HEK293T (cell line): ENCODE data around the gene PID1.

Source experiments
- CTCF ChIA-PET: fragments of 350-600 bp; formaldehyde crosslinking; extraction: SDS; loops from one replicate; lab custom pipeline; 2021; ENCODE audit warnings: antibody characterized with exemption, inconsistent platforms; lab: Yijun Ruan, JAX
- POLR2A ChIA-PET: fragments of 350-600 bp; formaldehyde crosslinking; extraction: SDS; loops from one replicate; lab custom pipeline; 2020; ENCODE audit warnings: antibody characterized with exemption, inconsistent platforms; lab: Yijun Ruan, JAX
- DNase-seq: peaks from one replicate; pipeline ENCODE4 v3.0.0; 2012; ENCODE audit warnings: mixed read lengths; ENCODE audit errors: extremely low spot score
- ARNT ChIP-seq: fragments of 450-650 bp; IDR thresholded peaks from 2 replicates; pipeline ENCODE4 v1.6.1; 2017; ENCODE audit warnings: mild to moderate bottlenecking
- BHLHE40 ChIP-seq: fragments of 450-650 bp; IDR thresholded peaks from 2 replicates; pipeline ENCODE4 v1.6.1; 2016; ENCODE audit warnings: mild to moderate bottlenecking, moderate library complexity, borderline replicate concordance
- CTBP1 ChIP-seq: fragments of 450-650 bp; IDR thresholded peaks from 2 replicates; pipeline ENCODE4 v1.6.1; 2016; ENCODE audit warnings: borderline replicate concordance
- ELF4 ChIP-seq: fragments of 450-650 bp; IDR thresholded peaks from 2 replicates; pipeline ENCODE4 v1.6.1; 2017; ENCODE audit warnings: antibody characterized with exemption
- FOXA1 ChIP-seq: fragments of 450-650 bp; IDR thresholded peaks from 2 replicates; pipeline ENCODE4 v1.6.1; 2016; ENCODE audit warnings: mild to moderate bottlenecking
- FOXK2 ChIP-seq: fragments of 450-650 bp; IDR thresholded peaks from 2 replicates; pipeline ENCODE4 v1.6.1; 2016; ENCODE audit warnings: mild to moderate bottlenecking
- FOXM1 ChIP-seq: fragments of 450-650 bp; IDR thresholded peaks from 2 replicates; pipeline ENCODE4 v1.6.1; 2017; ENCODE audit warnings: mild to moderate bottlenecking, borderline replicate concordance
- HDGF ChIP-seq: fragments of 450-650 bp; IDR thresholded peaks from 2 replicates; pipeline ENCODE4 v1.6.1; 2017; ENCODE audit warnings: antibody characterized with exemption, borderline replicate concordance
- L3MBTL2 ChIP-seq: fragments of 450-650 bp; conservative IDR thresholded peaks from 2 replicates; pipeline ENCODE4 v1.6.1; 2016; ENCODE audit warnings: mild to moderate bottlenecking
- LEF1 ChIP-seq: fragments of 450-650 bp; IDR thresholded peaks from 2 replicates; pipeline ENCODE4 v1.6.1; 2017; ENCODE audit warnings: mild to moderate bottlenecking, borderline replicate concordance
- NFRKB ChIP-seq: fragments of 450-650 bp; IDR thresholded peaks from 2 replicates; pipeline ENCODE4 v1.6.1; 2016; ENCODE audit warnings: mild to moderate bottlenecking, moderate library complexity
- PKNOX1 ChIP-seq: fragments of 450-650 bp; IDR thresholded peaks from 2 replicates; pipeline ENCODE4 v1.6.1; 2016
- SP1 ChIP-seq: fragments of 450-650 bp; IDR thresholded peaks from 2 replicates; pipeline ENCODE4 v1.6.1; 2017
- SUZ12 ChIP-seq: fragments of 450-650 bp; IDR thresholded peaks from 2 replicates; pipeline ENCODE4 v1.6.1; 2016; ENCODE audit warnings: mild to moderate bottlenecking
- TARDBP ChIP-seq: fragments of 450-650 bp; IDR thresholded peaks from 2 replicates; pipeline ENCODE4 v1.6.1; 2016
- ZNF384 ChIP-seq: fragments of 450-650 bp; IDR thresholded peaks from 2 replicates; pipeline ENCODE4 v1.6.1; 2016

PID1 gene

GRCh38 chr2:229164545-229165249 lies 106.4 kb downstream of the PID1 start:
- POLR2A ChIA-PET: no interaction called here
- CTCF ChIA-PET: no interaction called here
- no peak for DNase-seq
- TF ChIP-seq L3MBTL2 (no peak), BHLHE40 (no peak), PKNOX1 (no peak), FOXK2 (no peak), LEF1 (no peak), ARNT (no peak), TARDBP (no peak), SUZ12 (no peak), FOXM1 (no peak), SP1 (no peak), NFRKB (no peak), ZNF384 (no peak), CTBP1 (no peak), HDGF (no peak), FOXA1 (no peak), ELF4 (no peak)

- ChIA-PET POLR2A (no interaction called here), CTCF (no interaction called here)
- no peak for DNase-seq
- no peak for TF ChIP-seq LEF1
- no peak for TF ChIP-seq CTBP1
- TF ChIP-seq SUZ12: no peak
- TF ChIP-seq FOXA1: no peak
- no peak for TF ChIP-seq FOXM1
- no peak for TF ChIP-seq FOXK2
- no peak for TF ChIP-seq HDGF
- no peak for TF ChIP-seq ELF4
- TF ChIP-seq PKNOX1: no peak
- no peak for TF ChIP-seq ZNF384
- no peak for TF ChIP-seq SP1
- no peak for TF ChIP-seq BHLHE40
- TF ChIP-seq NFRKB: no peak
Measured at GRCh38 chr2:229163893-229164292, 107.2 kb downstream of the PID1 start.

- POLR2A ChIA-PET: no interaction called here
Measured at GRCh38 chr2:229162015-229162414, 109.1 kb downstream of the PID1 start.

GRCh38 chr2:229160984-229161383 lies 110.1 kb downstream of the PID1 start:
- no peak for DNase-seq
- CTCF ChIA-PET: no interaction called here
- POLR2A ChIA-PET: no interaction called here
- TF ChIP-seq L3MBTL2 (no peak), PKNOX1 (no peak), FOXM1 (no peak), SP1 (no peak), BHLHE40 (no peak), FOXA1 (no peak), ARNT (no peak), HDGF (no peak), NFRKB (no peak), TARDBP (no peak), SUZ12 (no peak), ELF4 (no peak), CTBP1 (no peak)

More at GRCh38 chr2:229162015-229162414, 109.1 kb downstream of the PID1 start:
- TF ChIP-seq PKNOX1: no peak
- TF ChIP-seq HDGF: no peak
- TF ChIP-seq FOXK2: no peak
- no peak for TF ChIP-seq BHLHE40
- no peak for TF ChIP-seq SP1
- no peak for DNase-seq
- CTCF ChIA-PET: no interaction called here

GRCh38 chr2:229160180-229160579 lies 110.9 kb downstream of the PID1 start:
- POLR2A ChIA-PET: no interaction called here
- TF ChIP-seq FOXK2: no peak
- no peak for TF ChIP-seq FOXM1
- TF ChIP-seq ELF4: no peak
- no peak for TF ChIP-seq ZNF384
- no peak for TF ChIP-seq HDGF
- no peak for TF ChIP-seq SUZ12
- TF ChIP-seq CTBP1: no peak
- no peak for TF ChIP-seq ARNT
- no peak for TF ChIP-seq FOXA1
- no peak for TF ChIP-seq L3MBTL2
- TF ChIP-seq NFRKB: no peak
- TF ChIP-seq TARDBP: no peak
- no peak for DNase-seq
- CTCF ChIA-PET: no interaction called here

GRCh38 chr2:229159405-229159804 lies 111.7 kb downstream of the PID1 start:
- POLR2A ChIA-PET: no interaction called here
- TF ChIP-seq PKNOX1 (no peak), FOXM1 (no peak), LEF1 (no peak), FOXK2 (no peak), NFRKB (no peak), HDGF (no peak), CTBP1 (no peak), BHLHE40 (no peak), ZNF384 (no peak), ELF4 (no peak), SP1 (no peak), FOXA1 (no peak), L3MBTL2 (no peak)
- DNase-seq: no peak
- CTCF ChIA-PET: no interaction called here
